RCC 7860 (cell line): ENCODE measurements around the gene ACE.
A peak's percentile ranks its signal among the peaks of the same experiment; 100 is the strongest.

Source experiments
- DNase-seq: peaks from one replicate; pipeline ENCODE4 v3.0.0-alpha.2; 2015; ENCODE audit warnings: low spot score
- FAIRE-seq: peaks from 2 replicates; lab custom pipeline; 2012; peaks lifted over from hg19 to GRCh38; lab: Jason Lieb, UNC

Gene ACE

DNA sequence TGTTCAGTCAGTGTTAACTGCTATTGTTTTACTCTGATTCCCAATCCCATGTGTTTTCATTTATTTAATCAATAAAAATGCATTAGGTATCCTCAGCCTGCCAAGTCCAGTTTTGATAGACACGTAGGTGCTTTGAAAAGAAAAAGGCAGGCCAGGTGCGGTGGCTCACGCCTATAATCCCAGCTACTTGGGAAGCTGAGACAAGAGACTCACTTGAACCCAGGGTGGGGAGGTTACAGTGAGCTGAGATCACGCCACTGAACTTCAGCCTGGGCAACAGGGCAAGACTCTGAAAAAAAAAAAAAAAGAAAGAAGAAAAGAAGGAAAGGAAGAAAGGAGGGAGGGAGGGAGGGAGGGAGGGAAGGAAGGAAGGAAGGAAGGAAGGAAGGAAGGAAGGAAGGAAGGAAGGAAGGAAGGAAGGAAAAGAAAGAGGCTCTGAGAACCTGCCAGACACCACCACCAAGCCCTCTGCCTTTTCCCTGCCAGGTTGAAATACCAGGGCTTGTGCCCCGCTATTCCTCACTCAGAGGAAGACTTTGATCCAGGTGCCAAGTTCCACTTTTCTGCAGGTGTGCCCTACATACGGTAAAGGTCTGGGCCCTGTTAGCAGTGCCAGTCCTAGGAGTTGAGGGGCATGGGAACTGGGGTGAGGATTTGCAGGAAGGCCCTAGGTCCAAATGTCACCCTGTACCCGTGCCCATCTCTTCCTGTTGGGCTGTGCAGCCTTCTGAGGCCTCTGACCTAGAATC is 36.2 kb downstream of the ACE start:
- DNase-seq (no peak), FAIRE-seq (no peak)

GRCh38 chr17:63514477-63514876 is 37.6 kb downstream of the ACE start:
- FAIRE-seq (no peak), DNase-seq (no peak)

DNA sequence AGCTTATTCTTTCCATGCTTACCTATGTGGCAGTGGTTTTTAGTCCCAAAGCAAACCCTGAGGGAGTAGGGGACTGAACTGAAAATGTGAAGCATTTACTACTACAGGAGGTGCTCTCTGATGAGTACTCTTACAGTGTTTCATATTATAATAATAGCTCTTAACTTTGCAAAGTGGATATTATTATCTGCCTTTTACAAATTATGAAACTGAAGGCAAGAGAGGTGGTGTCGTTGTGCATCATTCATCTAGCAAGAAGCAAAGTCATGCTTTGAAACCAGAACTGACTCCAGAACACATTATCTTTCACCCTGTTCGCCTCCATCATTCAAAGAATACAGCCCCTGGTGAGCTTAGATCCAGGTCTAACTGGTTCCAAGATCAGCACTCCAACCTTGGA is 38.1 kb downstream of the ACE start:
- FAIRE-seq (no peak), DNase-seq (no peak)

DNA sequence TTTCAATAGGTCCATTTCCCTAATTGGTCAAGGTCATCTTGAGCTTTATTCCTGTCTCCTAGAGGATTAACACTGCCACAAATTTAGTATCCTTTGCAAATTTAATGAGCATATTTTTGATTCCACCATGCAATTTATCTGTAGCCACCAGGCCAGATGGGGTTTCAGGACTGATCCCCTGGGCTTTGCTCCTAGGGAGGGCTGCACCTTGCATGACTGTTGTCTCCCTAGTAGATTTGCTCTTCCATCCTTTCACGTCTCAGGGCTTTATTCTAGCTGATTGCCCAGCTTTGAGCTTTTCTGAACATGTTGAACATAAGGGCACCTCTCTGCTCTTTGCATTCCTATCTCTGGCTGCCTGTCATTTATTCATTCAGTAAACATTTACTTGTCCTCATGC is 38.6 kb downstream of the ACE start:
- DNase-seq (no peak), FAIRE-seq (no peak)

- peak; percentile 96 for FAIRE-seq
Measured at GRCh38 chr17:63516910-63517824, 40.3 kb downstream of the ACE start.

GRCh38 chr17:63517825-63518534 is 41.1 kb downstream of the ACE start:
- DNase-seq (no peak), FAIRE-seq (no peak)

More at GRCh38 chr17:63516910-63517824, 40.3 kb downstream of the ACE start:
- DNase-seq: peak; percentile 98

DNA sequence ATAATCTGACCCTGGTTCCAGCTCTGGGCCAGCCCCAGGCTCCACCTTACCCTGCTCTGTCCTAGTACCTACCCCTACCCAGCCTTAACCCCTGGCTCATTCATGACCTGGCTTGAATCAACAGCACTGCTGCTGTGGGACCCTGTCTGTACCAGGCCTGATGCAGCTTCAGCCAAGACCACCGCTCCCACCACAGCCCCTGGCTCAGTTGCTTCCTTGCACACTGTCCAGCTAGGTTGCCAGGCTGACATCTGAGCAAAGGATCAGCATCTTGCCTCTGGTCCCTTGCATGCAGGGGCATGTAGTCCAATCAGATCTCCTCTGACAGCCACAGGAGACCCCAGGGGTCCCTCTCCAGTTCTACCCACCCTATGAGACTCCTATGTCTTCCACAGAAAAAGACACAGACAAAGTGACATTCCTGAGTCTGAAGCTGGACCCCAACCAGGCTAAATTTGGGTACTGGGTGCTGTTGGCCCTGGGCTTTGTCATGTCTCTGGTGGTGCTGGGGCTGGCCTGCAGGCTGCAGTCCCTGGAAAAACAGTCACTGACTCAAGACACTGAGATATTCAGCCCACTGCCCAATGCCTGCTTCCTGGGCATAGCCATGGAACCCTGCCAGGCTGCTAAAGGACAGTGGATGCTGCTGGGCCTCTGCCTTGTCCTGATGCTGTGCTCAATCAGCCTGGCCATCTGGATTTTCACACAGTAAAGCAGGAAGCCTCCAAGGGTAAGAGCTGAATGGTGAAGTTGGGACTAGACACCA is 42.4 kb downstream of the ACE start:
- FAIRE-seq (no peak), DNase-seq (no peak)

DNA sequence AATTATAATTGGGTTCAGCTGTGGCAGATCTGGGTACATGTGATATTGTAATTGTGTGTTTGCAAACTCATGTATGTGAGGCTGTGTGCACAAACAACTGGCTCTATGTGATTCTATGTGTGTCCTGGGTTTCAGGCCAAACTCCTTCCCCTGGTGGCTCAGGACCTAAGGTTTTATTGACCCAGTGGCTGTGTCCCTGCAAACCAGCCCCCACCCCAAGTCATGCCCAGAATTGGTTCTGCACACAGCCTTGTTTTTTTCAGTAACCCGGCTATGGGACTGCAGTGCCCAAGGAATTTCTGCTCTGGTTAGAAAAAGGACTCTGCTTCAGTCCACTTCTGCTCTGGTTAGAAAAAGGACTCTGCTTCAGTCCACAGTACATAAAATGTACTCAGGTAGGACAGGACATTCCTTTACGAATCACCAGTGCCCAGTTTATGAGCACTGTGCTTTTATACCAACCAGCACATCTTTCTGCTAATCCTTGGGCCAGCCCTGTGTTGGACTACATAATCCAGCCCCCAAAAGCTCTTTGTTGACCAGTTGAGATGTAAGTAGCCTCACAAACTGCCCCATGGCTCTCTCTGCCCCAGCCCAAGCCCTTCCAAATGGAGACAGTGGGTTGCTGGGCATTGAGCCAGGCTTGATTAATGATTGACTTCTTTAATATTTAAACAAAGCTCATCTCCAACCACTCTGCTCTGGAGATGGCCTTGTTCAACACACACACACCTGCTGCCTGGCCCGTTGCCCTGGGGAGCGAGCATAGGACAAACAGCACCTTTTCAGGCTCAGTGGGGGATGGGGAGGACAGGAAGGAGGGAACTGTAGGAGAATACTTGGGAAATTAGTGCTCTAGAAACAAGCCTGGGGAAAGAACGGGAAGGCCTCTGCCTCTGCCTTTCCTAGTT is 43.4 kb downstream of the ACE start:
- FAIRE-seq: peak; percentile 46
- DNase-seq: peak; percentile 33

DNA sequence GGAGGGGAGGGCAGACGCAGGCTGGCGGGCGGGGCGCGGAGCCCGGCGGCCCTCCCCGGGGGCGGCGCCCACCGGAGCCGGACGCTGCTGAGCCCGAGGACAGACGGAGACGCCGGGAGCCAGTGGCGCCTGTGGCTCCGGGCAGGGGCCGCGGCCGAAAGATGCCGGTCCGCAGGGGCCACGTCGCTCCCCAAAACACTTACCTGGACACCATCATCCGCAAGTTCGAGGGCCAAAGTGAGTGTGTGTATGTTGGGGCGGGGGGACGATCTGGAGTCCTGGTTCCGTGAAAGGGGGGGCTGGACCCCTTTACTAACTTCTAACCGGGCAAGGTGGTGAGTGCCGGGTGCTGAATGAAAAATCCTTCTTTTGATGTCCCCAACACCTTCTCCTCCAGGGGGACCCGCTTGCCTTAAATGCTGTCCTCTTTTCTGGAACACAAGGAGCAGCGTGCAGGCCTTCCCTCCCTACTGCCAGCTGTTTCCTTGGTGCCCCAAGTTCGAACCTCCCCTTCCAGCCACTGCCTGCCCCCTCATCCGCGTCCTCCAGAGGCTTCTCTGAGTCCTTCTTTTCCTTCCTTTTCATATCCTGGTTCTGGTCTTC is 46.5 kb downstream of the ACE start, which contains the start of gene KCNH6:
Gene KCNH6 (plus strand): TSS at position 106 of the 603 bp plus-strand sequence. CDS start 56 bp downstream, at position 162.
- DNase-seq (no peak), FAIRE-seq (no peak)

DNA sequence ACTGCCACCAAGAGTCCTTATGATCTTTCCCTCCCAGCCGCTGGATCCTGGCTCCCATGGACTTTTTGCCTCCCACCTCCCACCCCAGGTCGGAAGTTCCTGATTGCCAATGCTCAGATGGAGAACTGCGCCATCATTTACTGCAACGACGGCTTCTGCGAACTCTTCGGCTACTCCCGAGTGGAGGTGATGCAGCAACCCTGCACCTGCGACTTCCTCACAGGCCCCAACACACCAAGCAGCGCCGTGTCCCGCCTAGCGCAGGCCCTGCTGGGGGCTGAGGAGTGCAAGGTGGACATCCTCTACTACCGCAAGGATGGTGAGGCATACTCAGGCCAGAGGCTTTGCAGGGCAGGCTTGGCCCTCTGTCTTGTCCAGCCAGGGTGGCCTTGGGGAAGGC is 47.2 kb downstream of the ACE start:
- DNase-seq (no peak), FAIRE-seq (no peak)

- FAIRE-seq (no peak), DNase-seq (no peak)
Measured at GRCh38 chr17:63525190-63525946, 48.5 kb downstream of the ACE start.

GRCh38 chr17:63526861-63527260 is 50.0 kb downstream of the ACE start:
- FAIRE-seq: no peak
- DNase-seq: no peak

DNA sequence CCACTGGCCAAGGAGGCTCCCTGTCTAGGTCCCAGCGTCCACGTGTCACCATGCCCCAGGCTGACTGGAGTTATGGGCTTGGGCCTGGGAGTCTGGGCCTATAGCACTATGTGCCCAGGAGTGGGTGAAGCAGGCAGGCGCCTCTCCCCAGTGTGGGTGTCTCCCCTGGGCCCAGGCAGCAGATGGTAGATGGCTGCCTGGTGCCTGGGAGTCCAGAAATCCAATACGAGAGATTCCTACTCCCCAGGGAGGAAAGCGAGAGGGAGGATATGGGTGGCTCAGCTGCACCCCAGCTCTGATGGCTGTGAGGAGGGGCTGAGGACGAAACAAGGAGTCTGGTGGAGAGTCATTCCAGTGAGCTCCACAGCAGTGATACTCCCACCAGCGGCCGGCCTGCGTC is 51.3 kb downstream of the ACE start:
- no peak for DNase-seq
- no peak for FAIRE-seq

DNA sequence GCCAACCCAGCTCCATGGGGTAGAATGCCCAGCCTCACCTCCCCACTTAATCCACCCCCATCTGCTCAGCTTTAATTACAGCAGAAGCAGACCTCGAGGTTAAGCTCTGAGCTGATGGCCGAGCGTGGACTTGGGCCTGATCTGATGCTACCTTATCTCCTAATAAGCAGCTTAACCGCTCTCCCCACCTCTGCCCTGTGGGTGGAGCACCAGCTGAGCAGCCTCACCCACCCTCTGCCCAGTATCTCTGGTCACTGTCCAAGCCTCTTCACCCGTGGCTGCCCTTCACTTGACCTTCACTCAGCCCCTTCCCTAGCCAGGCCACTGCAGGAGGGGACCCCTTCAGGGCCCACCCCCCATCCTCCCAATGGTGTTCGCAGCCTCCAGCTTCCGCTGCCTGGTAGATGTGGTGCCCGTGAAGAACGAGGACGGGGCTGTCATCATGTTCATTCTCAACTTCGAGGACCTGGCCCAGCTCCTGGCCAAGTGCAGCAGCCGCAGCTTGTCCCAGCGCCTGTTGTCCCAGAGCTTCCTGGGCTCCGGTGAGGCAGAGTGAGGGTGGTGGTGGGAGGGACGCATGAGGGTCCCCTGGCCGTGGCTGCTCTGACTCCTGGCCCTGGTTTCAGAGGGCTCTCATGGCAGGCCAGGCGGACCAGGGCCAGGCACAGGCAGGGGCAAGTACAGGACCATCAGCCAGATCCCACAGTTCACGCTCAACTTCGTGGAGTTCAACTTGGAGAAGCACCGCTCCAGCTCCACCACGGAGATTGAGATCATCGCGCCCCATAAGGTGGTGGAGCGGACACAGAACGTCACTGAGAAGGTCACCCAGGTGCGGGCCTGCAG is 53.1 kb downstream of the ACE start:
- no peak for FAIRE-seq
- no peak for DNase-seq

GRCh38 chr17:63530557-63531021 is 53.7 kb downstream of the ACE start:
- no peak for DNase-seq
- FAIRE-seq: no peak

- DNase-seq (no peak), FAIRE-seq (no peak)
Measured at GRCh38 chr17:63531022-63531965, 54.4 kb downstream of the ACE start.
